Measurements from ENCODE around the gene NUDT3. TPM values are rescaled to one million over a fixed set of nuclear protein-coding genes. Genes with fewer than 3 reads are reported as not detected.

Gene NUDT3
- total and polyA plus RNA-seq, 9 donors = 16.0 to 60.7 (median 50.2) TPM

DNA sequence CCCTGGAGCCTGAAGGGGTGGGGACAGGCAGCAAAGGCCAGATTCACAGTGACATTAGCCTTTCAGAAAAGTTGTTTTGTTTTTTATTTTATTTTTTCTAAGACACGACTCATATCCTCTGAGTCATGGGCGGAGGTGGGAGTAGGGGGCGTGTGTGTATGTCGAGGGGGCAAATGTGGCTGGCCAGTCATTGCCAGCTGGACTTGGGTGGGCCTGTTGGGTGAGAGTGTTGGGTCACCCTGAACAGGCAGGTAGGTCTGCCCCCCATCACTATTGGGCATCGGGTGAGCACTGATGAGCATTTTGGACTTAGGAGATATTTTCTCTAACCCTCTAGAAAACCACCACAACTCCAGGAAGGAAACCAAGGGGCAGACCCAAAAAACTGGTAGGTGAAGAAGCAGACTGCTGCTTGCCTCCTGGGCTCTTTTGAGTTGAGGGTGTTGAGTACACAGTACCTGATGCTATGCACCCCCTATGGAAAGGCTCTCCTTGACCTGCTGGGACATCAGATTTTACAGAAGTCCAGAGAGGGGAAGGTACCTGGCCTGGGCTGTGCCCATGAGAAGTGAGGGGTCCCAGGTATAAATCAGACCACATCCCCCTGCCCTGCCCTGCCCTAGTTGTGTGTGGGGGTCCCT, 149.2 kb downstream of the NUDT3 start:
- no peak overlapping the region for H3K27ac ChIP-seq

DNA sequence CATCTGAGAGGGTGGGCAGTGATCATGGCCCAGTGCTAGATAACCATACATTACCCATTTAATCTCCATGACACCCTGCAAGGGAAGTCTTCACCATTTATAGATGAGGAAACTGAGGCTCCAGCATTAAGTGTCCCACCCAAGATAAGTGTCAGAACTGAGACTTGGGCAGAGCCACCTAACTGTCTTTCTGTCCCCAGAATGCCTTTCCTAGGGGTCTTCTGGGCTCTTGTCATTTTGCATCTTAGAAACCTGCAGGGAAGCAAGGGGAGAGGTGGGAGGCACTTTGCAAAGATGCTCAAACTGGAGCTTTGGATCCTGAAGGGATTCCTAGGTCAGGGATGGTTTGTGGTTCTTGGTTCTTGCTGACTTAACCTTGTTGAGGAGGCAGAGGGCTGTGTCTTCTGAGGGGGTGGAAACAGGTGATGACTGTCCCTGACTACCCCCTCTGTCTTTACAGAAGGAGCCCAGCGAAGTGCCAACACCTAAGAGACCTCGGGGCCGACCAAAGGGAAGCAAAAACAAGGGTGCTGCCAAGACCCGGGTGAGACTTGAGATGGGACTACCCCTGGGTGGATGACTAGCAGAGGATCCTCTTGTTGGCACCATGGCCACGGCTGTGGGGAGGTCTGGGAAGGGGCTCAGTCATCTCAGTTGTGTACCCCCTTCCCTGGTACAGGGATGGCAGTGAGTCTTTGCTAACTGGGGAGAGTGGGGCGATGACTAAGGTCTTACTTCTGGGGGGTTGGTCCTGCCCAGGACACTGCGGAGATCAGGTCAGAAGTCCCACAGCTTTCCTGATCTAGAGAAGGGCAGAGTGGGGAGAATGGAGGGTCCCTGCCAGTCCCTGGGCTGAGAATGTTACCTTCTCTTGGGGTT, 150.0 kb downstream of the NUDT3 start:
- Histone ChIP-seq H3K4me1 (ENCODE audit: insufficient read depth) (no peaks in the 10 kb centered on the region), H3K27ac (no peak overlapping the region), H3K36me3 (no peaks in the 10 kb centered on the region), H3K27me3 (no peaks in the 10 kb centered on the region), H3K9me3 (no peaks in the 10 kb centered on the region), H3K4me3 (no peak overlapping the region)
- WGBS, 3 donors = 85 to 90% (median 89%) methylated on average over 7 of the region's 7 CpGs
- TF ChIP-seq POLR2A (IDR thresholded peaks at IDR 0.05) = no peak
- DNase-seq = peak in 1 of 5 donors; percentile 21
- intact Hi-C loops (cut with DNase I) = loop anchor here in 1 of 4 donors (10.0 kb wide), 1 partner anchor 362 kb away; no protein-coding TSS in a partner anchor

More for the DNA sequence above, 149.2 kb downstream of the NUDT3 start:
- Histone ChIP-seq H3K9me3 (no peaks in the 10 kb centered on the region), H3K4me1 (ENCODE audit: insufficient read depth) (peaks cover 1% of the 10 kb centered on the region), H3K36me3 (no peaks in the 10 kb centered on the region), H3K27me3 (no peaks in the 10 kb centered on the region), H3K4me3 (no peak overlapping the region)
- intact Hi-C loops (cut with DNase I) = loop anchor here in 1 of 4 donors (10.0 kb wide), 1 partner anchor 362 kb away; no protein-coding TSS in a partner anchor
- DNase-seq = peak in 1 of 5 donors; percentile 11
- 50 to 55% (median 52%) methylated on average over 5 of the region's 5 CpGs for WGBS, 3 donors
- no peak for TF ChIP-seq EP300 (IDR thresholded peaks at IDR 0.05)
- TF ChIP-seq, protein P1, sequence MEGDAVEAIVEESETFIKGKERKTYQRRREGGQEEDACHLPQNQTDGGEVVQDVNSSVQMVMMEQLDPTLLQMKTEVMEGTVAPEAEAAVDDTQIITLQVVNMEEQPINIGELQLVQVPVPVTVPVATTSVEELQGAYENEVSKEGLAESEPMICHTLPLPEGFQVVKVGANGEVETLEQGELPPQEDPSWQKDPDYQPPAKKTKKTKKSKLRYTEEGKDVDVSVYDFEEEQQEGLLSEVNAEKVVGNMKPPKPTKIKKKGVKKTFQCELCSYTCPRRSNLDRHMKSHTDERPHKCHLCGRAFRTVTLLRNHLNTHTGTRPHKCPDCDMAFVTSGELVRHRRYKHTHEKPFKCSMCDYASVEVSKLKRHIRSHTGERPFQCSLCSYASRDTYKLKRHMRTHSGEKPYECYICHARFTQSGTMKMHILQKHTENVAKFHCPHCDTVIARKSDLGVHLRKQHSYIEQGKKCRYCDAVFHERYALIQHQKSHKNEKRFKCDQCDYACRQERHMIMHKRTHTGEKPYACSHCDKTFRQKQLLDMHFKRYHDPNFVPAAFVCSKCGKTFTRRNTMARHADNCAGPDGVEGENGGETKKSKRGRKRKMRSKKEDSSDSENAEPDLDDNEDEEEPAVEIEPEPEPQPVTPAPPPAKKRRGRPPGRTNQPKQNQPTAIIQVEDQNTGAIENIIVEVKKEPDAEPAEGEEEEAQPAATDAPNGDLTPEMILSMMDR (IDR thresholded peaks at IDR 0.05) = no peak
- TF ChIP-seq POLR2A (IDR thresholded peaks at IDR 0.05) = no peak

DNA sequence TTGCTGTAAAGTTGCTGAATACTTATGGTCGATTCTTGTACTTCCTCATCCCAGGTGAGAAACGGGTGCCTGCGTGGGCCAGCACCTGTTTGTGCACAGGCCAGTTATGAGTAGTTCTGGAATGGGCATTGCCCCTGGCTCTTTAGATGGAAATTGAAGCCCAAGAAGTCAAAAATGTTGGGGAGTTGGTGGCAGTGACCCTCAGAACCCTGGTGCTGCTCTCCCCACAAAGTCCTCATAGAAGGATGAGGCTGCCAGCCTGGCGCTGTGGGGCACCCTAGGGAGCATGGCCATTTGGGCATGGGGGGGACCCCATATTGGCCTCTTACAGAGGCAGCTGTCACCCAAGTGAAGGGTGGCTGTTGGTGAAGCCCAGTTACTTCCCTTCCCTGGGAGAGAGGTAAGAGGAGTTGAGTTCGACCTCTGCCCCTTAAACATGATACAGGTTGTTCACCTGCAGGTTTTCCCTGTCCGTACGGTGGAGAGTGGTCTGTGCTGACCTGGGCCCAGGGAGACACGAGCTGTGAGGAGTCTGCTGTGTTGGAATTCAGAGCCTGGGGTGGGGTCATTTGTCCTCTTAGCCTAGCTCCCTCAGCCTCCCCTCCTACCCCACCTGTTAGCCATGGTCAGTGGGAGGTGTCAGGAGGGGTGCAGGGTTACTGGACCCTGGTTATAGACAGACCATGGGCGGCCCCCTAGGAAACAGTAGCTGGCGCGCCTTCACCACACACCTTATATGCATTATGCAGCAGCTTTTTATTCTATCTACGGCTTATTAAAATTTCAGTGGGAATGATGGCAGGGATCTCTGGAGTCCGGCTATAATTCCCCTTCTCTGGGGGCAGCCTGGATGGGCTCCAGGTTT, 150.9 kb downstream of the NUDT3 start:
- Histone ChIP-seq H3K4me3 (no peak overlapping the region), H3K9me3 (no peaks in the 10 kb centered on the region), H3K36me3 (no peaks in the 10 kb centered on the region), H3K27me3 (no peaks in the 10 kb centered on the region), H3K4me1 (ENCODE audit: insufficient read depth) (no peaks in the 10 kb centered on the region), H3K27ac (no peak overlapping the region)
- DNase-seq = peak in 2 of 5 donors; percentile 7 to 14
- 90 to 92% (median 90%) methylated on average over 13 of the region's 13 CpGs for WGBS, 3 donors
- TF ChIP-seq, protein P1 (IDR thresholded peaks at IDR 0.05) = no peak
- TF ChIP-seq EP300 (IDR thresholded peaks at IDR 0.05) (no peak), POLR2A (IDR thresholded peaks at IDR 0.05) (no peak)
- intact Hi-C loops (cut with DNase I) = loop anchor here in 1 of 4 donors (10.0 kb wide), 1 partner anchor 363 kb away; no protein-coding TSS in a partner anchor

DNA sequence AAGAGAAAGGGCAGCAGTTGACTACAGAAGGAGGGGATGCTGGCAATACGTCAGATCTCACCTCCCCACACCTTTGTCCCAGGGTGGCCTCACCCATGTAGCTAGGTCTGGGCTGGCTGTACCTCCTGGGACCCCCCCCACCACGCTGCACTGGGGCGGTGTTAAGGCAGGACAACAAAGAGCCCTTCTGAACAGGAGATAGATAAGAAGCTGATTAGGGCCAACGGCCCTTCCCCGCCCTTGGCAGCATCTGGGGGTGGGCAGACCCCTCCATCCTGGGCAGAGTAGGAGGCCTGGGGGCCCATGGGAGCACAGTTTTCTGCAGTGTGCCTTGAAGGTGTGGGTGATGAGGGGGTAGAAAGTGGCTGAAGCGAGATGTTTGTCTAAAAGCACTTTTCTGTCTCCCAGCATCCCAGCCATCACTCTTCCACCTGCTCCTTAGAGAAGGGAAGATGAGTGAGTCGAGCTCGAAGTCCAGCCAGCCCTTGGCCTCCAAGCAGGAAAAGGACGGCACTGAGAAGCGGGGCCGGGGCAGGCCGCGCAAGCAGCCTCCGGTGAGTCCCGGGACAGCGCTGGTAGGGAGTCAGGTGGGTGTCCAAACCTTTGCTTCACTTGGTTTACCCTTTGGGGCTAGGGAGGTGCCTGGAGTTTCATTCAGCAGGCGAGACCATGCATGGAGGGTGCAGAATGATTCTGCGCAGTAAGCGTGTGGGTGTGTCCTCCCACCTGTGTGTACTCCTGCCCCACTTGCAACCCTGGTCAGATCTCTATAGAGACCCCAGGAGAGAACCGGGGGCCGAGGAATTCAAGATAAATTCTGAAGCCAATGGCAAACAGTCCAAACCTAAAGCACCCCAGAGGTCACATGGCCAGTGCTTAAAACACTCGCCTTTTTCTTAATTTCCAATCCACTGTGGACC, 151.9 kb downstream of the NUDT3 start:
- peak in 2 of 5 donors; percentile 11 to 13 for DNase-seq
- Histone ChIP-seq H3K4me3 (no peak overlapping the region), H3K36me3 (no peaks in the 10 kb centered on the region), H3K9me3 (no peaks in the 10 kb centered on the region), H3K4me1 (ENCODE audit: insufficient read depth) (no peaks in the 10 kb centered on the region), H3K27ac (no peak overlapping the region), H3K27me3 (no peaks in the 10 kb centered on the region)
- WGBS, 3 donors = 83 to 85% (median 84%) methylated on average over 22 of the region's 22 CpGs
- TF ChIP-seq EP300 (IDR thresholded peaks at IDR 0.05) = no peak
- TF ChIP-seq POLR2A (IDR thresholded peaks at IDR 0.05) = no peak
- TF ChIP-seq, protein P1 (IDR thresholded peaks at IDR 0.05) = no peak
- intact Hi-C loops (cut with DNase I) = loop anchor here in 1 of 4 donors (10.0 kb wide), 1 partner anchor 364 kb away; no protein-coding TSS in a partner anchor

All from ovary (tissue), 9 donors.